ENCODE results near the gene CLDN24.

CLDN24 gene

DNA sequence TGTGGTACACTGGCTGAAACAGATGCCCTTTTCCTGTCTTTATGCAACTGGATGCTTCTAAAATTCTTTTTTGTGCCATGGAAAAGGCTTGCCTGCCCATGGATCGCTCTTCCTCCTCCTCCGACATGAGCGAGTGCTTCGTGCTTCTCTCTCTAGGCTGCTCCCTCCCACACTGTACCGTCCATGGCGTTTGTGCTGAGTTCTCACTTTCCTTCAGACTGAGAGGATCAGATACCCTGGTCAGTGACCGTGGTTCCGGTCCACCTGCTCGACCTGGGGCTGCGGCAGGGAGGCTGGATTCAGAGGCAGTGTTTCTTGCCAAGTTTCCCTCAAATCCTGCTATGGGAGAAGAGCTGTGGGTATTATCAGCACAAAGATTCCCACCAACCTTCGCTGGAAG lies 10.2 kb upstream of the CLDN24 start:
- ChIA-PET POLR2A (no interaction called here), CTCF (interaction anchor here (1.4 kb wide), 1 partner anchor 11 kb away, joined by 3 read pairs; no protein-coding TSS in a partner anchor)
- no peak for TF ChIP-seq CTCF (IDR thresholded peaks at IDR 0.05; ENCODE audit: control extremely low read depth, extremely low read depth, low read depth, missing control alignments)
- no peak for DNase-seq (ENCODE audit: extremely low spot score)

DNA sequence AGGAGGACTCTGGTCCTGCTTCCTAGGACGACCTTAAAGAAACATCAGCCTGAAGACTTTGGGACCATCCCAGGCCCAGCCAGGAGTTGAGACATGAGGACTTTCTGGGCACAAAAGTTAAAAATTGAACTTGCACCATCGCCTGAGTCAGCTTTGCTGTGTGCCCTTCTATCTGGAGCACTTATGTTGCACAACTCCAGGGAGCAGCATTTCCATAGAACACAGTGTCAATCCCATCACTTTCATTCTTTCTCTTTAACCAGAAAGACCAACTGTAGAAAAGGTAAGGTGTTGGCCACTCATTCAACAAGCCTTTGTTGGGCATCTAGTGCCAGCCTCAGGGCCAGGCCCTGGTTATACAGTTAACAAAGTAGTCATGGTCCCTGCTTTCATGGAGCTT lies 8.6 kb upstream of the CLDN24 start:
- ChIA-PET CTCF (no interaction called here), POLR2A (no interaction called here)
- TF ChIP-seq CTCF (IDR thresholded peaks at IDR 0.05; ENCODE audit: control extremely low read depth, extremely low read depth, low read depth, missing control alignments), result no peak
- DNase-seq (ENCODE audit: extremely low spot score), result no peak

- no peak for DNase-seq (ENCODE audit: extremely low spot score)
- TF ChIP-seq CTCF (IDR thresholded peaks at IDR 0.05; ENCODE audit: control extremely low read depth, extremely low read depth, low read depth, missing control alignments), result no peak
- CTCF ChIA-PET, result no interaction called here
- POLR2A ChIA-PET, result no interaction called here
Observed at GRCh38 chr4:183329954-183330742, 7.9 kb upstream of the CLDN24 start.

- TF ChIP-seq CTCF (IDR thresholded peaks at IDR 0.05; ENCODE audit: control extremely low read depth, extremely low read depth, low read depth, missing control alignments), result no peak
Observed at GRCh38 chr4:183329244-183329643, 7.0 kb upstream of the CLDN24 start.

DNA sequence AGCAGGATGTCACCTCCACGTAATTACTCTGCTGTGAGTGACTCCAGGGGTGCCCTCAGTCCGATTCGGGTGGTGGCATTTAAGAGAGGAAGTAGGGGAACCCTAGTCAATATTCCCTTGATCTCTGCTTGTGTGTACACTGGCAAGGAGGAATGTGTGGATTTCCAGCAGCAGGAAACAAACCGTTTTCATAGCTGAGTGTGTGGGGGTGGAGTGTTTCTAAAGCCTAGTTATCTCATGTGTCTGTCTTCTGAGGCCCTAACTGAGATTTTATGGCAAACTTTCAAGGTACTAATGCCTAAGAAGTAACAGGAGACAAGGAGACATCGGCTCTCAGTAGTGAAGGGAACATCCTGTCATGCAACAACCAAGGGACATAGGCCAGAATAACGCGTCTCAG lies 6.6 kb upstream of the CLDN24 start:
- CTCF ChIA-PET, result no interaction called here
- TF ChIP-seq CTCF (IDR thresholded peaks at IDR 0.05; ENCODE audit: control extremely low read depth, extremely low read depth, low read depth, missing control alignments), result no peak
- POLR2A ChIA-PET, result no interaction called here
- DNase-seq (ENCODE audit: extremely low spot score), result no peak

More at GRCh38 chr4:183329244-183329643, 7.0 kb upstream of the CLDN24 start:
- ChIA-PET POLR2A (no interaction called here), CTCF (no interaction called here)
- DNase-seq (ENCODE audit: extremely low spot score), result no peak

DNA sequence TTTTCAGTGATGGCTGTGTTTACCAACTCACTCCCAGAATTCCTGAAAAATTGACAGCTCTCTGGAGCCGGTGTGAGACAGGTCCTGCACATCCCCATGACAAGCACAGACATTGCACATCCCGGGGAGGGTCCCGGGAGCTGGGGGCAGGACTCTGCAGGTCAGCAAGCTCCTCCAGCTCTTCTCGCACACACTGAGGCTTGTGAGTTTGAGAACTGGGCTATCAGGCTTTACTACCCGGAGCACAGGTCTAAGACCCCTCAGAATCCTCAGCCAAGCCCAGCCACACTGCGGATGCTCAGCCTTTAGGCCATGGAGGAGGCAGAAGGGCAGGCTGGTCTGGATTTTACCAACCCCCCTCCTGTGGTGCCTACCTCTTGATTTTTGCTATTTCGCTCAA lies 5.6 kb upstream of the CLDN24 start:
- no peak for DNase-seq (ENCODE audit: extremely low spot score)
- POLR2A ChIA-PET, result no interaction called here
- TF ChIP-seq CTCF (IDR thresholded peaks at IDR 0.05; ENCODE audit: control extremely low read depth, extremely low read depth, low read depth, missing control alignments), result no peak
- CTCF ChIA-PET, result no interaction called here

Measured in GM10248 (cell line).